ENCODE measurements around the gene TMEM120A. TPM values are rescaled to one million over a fixed set of nuclear protein-coding genes. Genes with fewer than 3 reads are reported as not detected.
A peak's percentile ranks its signal among the peaks of the same experiment; 100 is the strongest.

Gene TMEM120A
- total RNA-seq, 1 experiment from 2014 or later = 29.3 TPM

DNA sequence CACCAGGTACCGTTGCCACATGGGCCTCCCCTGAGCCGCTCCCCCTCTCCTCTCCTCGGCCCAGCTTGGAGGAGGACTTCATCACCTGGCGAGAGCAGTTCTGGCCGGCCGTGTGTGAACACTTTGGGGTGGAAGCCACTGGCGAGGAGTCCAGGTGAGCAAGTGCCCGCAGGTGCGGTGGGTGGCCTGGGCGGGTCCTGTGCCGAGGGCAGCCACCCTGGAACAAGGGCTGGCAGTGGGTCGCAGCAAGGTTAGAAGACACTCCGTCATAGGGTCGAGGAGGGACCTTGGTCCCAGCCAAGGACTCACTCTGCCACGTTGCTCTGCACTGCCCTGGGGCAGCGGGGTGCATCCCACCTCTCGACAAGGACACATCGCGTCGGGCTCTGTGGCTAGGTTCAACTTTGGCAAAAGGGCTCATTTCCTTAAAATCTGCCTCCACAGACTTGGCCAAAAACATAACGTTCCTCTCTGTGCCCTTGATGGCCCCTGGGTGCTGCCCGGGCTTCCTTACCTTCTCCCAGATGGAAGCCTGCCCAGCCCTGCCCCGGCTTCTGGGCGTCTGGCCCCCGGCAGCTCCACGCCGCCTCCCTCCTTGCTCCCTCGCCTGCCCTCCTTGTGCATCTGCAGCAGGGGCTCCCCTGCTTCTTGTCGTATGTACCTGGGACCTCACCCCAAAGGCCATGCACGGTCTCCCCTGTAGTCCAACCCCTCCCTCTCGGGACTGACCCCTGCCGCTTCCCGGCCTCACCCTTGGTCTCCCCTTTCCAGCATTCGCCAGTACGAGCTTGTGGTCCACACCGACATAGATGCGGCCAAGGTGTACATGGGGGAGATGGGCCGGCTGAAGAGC is 12.7 kb downstream of the TMEM120A start:
- no peak for DNase-seq (ENCODE audit: low spot score)

DNA sequence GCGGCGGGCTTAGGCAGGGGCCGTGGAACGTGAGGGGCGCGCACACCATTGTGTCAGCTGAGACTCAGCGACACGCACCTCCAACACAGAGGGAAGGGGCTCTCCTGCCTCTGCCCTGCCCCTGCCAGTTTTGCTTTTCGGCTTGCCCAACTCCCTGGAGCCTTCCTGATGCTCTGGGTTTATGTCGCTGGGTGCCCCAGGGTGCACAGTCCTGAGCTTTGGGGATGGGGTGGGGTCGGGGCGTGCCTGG is 13.3 kb downstream of the TMEM120A start:
- DNase-seq (ENCODE audit: low spot score) = no peak

DNA sequence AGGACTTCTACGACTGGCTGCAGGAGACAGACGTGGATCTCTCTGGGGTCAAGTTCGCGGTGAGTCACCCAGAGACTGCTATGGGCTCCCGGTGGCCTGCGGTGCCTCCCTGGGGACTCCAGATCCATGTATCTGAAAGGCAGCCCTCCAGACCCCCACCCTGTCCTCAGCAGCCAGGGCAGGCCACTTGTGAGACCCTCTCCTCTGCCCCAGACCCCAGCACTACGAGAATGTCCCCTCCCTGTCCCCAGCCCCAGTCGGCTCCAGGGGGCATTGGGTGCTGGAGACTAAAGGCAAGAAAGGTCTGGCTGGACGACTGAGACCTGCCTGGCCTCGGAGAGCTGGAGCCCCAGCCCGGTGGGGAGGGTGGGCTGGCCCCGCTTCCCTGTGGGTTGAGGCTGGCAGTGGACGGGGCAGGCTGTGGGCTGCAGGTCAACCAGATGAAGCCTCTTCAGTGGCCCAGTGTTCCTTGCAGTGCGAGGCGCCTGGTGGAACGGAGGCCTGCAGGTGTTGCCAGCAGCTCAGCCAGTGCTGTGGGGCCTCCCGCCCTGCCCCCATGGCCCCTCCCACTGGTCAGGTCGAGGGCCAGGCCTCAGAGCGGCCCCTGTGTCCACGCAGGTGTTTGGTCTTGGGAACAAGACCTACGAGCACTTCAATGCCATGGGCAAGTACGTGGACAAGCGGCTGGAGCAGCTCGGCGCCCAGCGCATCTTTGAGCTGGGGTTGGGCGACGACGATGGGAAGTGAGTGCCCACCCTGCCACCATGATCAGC is 13.8 kb downstream of the TMEM120A start:
- no peak for DNase-seq (ENCODE audit: low spot score)

DNA sequence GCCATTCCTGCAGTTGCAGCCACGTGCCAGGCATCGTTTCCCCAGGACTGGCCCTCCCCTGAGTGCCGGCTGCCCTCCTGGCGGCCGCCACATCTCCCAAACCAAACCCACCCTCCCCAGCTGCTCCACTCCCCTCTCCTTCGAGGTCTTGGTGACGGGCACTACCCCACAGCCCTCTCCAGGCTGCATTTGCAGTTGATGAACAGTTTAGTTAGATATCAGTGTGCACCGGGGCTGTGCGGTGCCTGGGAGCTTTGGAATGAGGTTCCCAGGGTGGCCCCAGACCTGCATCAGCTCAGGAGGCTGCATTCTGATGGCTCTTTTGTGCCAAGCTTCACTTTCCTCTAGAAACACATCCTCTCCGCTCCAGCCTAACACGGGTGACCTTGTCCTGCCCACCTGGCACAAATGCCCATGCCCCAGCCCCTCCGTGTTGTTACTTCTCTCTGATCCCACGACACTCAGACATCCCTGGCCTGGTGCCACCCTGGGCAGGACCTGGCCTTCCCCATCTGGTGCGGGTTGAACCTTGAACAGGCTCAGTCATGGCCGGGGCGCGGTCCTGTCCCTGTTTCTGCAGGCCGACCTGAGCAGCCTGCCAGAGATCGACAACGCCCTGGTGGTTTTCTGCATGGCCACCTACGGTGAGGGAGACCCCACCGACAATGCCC is 14.5 kb downstream of the TMEM120A start:
- peak; percentile 45 for DNase-seq (ENCODE audit: low spot score)

DNA sequence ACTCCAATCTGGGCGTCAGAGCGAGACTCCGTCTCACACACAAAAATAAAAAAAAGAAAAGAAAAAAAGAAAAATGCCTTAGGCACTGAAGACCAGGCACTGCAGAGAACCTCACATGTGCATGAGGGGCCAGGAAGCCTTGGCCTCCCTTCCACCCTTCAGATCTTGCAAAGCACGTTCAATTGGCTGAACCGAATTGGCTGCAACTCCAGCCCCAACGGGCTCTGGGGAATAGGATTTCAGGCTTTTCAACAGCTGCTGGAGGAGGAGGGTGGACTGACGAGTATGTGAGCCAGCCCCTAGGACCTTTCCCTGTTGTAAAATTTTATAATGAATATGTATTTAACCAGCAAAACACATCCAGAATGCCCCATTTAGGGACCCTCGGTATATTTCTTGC is 16.7 kb downstream of the TMEM120A start:
- DNase-seq (ENCODE audit: low spot score) = no peak

DNA sequence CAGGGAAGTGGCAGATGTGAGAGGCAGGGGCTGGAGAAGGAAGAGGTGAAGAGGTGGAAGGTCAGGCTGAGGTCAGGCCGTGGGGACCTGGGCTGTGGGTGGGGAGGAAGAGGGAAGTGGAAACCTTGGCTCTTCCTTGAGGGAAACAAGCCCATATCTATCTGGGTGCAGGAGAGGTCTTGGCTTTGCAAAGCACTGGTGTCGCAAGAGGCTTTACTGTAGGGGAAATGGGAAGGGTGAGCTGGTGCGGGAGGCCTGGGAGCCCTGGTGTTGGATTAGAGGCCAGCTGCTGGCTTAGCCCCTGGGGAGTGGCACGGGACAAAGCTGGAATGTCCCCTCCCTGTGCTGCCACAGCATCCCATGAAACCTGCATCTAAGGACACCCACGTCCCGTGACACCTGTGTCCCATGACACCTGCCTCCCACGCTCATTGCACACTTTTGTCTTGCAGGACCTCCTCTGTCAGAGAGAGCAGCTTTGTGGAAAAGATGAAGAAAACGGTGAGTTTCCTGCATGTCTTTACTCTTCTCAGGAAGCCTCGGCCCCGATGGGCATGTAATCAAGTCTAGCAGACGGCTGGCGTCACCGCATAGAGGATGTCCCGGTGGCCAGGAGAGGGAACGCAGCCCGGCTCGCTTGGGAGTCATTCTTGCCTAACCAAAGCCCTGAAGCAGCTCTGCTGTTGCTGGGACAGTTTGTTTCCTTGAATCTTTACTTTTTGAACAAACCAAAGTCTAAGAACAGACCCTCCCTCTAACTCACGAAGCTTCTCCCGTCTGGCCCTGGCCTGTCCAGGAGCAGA is 22.2 kb downstream of the TMEM120A start:
- DNase-seq (ENCODE audit: low spot score) = peak; percentile 69

DNA sequence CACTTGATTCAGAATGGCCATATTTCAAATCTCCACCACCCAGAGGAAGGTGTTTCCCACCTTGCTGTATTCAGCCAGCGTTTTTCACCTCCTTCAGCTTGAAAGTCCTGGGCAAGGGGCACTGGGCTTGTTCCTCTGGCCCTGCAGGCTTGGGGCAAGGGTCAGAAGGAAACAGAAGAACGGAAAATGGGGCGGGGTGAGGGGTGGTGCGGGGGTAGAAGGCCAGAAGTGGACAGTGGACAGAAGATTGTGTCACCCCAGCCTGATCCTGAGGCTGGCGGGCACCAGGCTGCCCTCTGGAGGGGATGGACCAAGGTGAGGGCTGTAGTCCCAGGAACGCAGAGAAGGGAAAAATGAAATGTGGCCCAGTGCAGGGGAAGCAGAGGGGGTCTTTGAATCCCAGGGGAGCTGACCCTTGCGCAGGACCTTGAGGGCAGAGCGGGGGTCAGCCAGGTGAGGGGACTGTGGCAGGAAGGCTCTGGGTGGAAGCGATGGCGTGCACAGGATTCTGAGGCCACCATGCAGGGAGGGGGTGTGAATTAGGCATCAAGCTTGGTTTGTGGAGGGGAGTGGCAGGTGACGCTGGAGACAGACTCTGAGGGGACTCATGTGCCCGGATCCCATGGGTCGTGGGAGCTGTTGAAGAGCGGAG is 23.0 kb downstream of the TMEM120A start:
- DNase-seq (ENCODE audit: low spot score) = peak; percentile 18

DNA sequence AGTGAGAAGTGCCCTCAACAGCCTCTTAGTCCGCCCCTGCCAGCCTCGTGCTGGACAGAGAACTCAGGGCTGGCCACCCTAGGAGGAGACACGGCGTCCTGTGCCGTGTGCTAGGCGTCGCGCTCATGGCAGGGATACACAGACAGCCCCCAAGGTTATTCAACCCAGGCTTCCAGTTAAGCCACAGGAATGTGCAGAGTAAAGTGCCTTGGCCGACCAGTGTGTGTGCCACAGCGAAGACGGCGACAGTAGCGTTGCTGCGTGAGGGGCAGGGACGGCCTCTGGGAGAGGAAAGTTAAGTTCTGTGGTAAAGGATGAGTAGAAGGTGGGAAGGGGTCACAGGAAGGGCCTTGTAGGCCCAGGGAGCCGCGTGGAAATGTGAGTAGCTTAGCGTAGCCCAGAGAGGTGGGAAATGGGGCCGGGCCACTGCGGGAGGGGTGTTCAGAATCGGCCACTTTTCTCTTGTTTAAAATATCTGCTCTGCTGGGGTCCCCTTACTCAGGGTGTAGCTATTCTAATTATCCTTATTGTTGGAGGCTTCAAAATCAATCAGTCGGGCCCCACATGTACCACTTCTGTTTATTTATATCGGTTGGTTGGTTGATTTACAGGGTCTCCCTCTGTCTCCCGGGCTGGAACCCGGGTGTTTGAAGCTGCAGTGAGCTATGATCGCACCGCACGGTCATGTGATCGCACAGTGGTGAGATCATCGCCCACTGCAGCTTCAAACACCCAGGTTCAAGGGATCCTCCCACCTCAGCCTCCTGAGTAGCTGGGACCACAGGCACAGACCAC is 24.5 kb downstream of the TMEM120A start:
- DNase-seq (ENCODE audit: low spot score) = no peak

DNA sequence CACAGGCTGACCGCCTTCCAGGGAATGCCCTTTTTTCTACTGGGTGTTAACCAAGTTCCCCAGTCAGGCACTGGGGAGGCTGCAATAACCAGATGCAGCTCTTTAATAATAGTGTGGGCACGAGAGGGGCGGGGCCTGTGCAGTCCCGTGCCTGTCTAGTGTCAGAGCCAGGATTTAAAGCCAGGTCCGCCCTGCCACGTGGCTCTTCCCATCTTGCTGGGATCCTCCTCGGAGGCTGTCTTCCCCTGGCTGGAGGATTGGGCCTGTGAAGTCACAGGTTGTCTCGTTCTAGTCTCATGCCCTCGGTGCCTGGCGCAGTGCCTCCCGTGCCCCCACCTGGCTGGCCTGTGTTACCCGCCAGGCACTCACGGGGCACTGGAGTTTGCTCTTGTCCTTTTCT is 25.2 kb downstream of the TMEM120A start:
- DNase-seq (ENCODE audit: low spot score) = no peak

DNA sequence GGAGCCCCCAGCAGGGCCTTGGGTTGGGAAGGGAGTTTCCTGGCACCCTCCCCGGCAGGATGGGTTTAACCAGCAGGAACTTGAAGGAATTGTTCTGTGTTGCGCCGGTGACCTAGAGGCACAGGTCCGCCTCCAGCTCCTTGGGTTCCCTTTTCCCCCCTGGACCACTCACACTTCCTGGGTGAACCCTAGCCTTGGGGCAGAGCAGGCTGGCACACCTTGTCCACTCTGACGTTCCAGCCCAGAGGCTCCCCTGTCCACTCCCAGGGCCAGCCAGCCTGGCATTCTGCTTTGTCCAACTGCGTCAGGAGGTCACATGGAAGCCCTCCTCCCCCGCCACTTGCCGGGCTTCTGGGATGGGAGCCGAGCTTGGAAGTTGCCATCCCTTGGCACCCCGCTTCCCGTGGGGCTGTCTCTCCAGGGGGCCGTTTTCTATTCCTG is 25.8 kb downstream of the TMEM120A start:
- no peak for DNase-seq (ENCODE audit: low spot score)

DNA sequence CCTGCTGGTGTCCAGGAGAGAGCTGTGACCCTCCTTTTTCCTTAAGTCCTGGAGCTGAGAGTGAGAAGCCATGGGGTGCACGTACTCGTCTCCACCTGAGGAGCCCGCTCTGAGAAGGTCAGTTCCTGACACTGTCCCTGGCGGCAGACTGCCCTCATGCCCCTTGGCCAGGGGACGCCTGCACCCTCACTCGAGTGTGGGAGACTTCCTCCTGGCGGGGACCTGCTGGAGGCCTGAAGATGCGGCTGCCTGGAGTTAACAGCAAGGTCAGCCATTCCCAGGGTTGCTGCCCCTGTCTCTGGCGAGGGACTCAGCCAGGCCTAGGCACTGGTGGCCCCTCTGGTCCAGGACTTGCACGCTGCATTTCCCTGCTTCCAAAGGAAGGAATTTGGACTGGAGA is 26.4 kb downstream of the TMEM120A start:
- no peak for DNase-seq (ENCODE audit: low spot score)

DNA sequence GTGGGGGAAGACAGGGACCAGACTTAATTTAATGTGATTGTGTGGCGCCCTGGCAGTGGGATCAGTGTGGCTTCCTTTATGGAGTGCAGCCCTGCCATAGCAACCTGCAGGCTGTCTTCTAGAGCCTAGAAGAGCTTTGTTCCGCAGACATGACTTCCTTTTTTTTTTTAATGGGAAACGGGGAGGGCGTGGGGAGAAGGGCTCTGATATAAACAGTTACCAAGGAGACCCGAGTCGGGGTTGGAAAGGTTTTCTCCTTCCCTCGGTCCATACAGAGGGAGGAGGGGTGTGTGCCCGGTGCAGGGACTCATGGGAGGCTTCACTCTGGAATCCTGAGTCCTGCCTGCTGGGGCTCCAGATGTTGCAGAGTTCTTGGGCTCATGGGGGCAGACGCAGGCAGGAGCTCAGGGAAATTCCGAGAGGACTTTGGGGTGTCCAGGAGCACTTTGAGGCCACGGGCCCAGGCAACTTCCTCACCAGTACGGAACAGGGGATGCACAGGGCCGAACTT is 26.9 kb downstream of the TMEM120A start:
- no peak for DNase-seq (ENCODE audit: low spot score)

DNA sequence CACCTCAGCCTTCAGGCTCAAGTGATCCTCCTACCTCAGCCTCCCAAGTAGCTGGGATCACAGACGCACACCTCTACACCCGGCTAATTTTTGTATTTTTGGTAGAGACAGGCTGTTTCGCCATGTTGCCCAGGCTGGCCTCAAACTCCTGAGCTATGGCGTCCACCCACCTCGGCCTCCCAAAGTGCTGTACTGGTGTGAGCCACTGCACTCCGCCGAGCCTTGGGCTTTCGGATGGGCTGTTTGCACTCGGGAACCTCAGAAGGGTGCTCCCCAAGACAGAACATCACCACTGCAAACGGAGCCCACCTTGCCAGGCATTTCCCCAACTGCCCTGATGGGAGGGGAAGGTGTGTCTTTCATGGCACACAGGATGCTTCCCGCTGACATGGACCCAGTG is 27.3 kb downstream of the TMEM120A start:
- no peak for DNase-seq (ENCODE audit: low spot score)

DNA sequence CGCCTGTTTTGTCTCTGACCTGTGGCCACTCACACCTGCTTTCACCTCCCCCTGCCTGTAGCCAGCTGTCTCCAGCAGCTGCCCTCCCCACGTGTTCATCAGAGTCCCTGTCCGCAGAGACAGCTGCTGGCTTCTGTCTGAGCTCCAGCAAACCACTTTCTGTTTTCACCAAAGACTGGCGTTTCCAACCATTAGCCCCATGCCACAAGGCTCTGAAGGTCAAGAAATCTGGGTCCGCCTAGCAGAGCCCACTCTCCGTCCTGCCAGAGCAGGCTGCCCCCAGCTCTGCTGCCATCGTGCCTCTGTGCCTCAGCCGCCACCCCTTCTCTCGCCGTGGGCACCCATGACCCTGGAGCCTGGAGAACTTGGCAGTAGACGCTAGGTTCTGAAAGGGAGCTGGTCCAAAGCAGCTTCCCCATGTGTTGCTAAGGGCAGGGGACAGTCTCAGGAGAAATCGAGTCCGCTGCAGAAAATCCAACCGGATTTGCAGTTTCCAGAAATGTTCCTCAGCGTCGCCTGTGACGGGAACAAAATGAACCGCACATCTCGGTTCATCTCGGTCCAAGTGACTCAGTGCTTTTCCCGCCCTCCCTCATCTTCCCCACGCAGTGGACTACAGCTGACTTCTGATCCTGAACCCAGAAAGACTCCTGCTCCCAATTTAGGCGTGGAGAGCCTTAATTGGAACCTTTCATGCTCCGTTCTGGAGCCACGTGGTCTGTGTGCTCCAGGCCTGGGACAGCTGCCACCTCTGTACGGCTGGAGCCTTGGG is 28.0 kb downstream of the TMEM120A start:
- DNase-seq (ENCODE audit: low spot score) = no peak

DNA sequence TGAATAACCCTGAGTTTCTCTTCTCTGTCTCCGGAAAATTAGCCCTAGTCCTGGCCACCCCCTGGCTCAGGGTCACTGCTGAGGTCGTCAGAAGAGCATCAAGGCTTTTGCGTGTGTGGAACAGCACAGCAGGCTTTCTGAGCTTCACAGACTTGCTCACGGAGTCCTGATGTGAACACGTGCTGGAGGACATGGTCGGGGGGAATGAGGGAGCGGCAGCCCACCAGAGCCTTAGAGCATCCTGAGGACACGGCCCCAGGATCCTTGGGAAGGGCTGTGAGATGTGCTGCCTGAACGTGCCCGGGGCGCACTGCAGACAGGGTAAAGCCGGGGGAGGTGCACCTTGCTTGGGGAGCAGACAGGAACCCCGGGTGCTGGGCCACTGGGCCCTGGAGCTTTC is 28.8 kb downstream of the TMEM120A start:
- DNase-seq (ENCODE audit: low spot score) = no peak

DNA sequence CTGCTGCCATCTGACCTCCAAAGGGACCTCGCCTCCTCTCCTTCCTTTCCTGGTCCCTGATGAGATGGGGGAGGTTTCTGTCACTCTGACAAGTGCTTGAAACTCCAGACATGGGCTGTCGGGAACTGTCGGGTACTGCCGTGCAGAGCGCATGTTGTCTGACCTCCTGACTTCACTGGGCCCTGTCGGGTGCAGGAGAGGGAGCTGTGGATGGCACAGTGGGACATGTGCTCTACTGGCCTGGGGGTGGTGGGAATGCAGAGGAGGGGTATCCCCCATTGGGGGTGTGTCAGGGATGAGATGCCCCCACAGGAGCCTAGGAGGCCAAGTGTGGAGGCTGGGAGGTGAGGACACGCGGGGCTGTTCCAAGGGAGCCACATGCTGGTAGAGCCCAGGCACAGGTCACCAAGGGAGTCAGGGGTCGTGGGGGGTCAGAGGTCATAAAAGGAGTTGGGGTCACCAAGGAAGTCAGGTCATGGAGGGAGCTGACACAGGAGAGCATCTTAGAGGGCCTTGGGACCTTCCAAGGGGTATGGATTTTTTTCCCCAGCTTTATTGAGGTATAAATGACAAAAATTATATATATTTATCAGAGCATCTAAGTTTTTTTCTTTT is 30.9 kb downstream of the TMEM120A start:
- DNase-seq (ENCODE audit: low spot score) = no peak

DNA sequence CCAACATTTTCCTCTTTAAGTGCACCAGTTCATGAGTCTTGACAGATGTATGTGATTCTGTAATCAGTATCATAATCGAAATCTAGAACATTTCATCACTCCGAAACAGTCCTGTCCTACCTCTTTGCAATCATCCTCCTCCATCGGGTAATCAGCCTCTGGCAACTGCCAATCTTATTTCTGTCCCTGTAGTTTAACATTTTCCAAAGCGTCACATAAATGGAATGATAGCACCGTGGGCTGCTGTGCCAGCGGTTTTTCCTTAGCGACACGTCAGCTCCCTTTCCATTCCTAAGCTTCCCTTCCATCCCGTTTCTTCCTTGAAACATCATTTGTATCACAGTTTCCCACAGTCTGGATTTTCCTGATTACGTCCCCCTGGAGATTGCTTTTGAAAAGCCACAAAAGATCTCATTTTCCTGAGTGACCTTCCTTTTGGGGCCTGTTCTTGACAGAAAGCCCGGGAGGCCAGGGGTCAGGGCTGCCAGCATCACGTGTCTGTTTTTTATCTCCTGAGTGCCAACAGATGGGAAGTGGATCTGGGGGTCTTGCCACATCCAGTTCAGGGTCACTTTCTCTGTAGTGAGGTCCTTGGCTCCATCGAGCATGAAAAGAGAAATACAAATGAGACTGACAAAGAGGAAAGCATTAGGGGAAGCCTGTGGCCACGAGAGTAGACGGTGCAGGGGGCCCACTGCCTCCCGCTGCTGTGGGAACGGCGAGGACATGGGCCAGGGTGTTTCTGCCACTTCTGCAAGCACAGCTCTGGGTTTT is 31.6 kb downstream of the TMEM120A start:
- DNase-seq (ENCODE audit: low spot score) = no peak

DNA sequence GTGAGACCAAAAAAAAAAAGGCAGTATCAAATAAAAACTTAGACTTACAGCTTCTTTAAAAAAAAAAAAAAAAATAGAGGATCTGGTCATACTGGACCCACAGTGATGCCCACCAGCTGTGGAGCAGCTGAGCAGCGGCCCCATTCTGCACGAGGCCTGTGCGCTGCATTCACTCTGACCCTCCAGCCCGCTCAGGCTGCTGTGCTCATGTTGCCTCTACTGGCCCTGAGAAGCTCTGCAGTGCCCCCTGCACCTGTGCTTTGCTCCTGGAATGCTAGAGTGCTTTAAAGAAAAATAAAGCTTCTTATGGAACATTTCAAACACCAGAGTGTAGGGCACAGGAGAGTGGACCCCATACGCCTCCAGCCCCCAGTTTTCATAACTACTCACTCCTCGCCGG is 33.2 kb downstream of the TMEM120A start:
- DNase-seq (ENCODE audit: low spot score) = no peak
